Measurements from ENCODE around the gene SPO11. TPM values are rescaled to one million over a fixed set of nuclear protein-coding genes. Genes with fewer than 3 reads are reported as not detected.

Gene SPO11
- total and polyA plus RNA-seq, 2 of the 8 experiments (the other 6 are each of a cell fraction or from before 2014, with no cell fraction given), result not detected

GRCh38 chr20:57369596-57369995, 40.0 kb downstream of the SPO11 start:
- no peak overlapping the region for H4K8ac ChIP-seq (ENCODE audit: extremely low read depth, insufficient read depth, low read length)
- H4K20me1 ChIP-seq (replicated peaks in 1 of 2; ENCODE audit: control insufficient read depth in 1 of 2, insufficient read depth in 2 of 2, low read length in 2 of 2), result peaks cover 2 to 5% of the 10 kb centered on the region in 2 experiments
- H3K23ac ChIP-seq (ENCODE audit: insufficient read length), result no peak overlapping the region
- no peak overlapping the region for H3K4me2 ChIP-seq (ENCODE audit: insufficient read depth in 1 of 2, low read depth in 2 of 2, low read length in 2 of 2)
- H3K4ac ChIP-seq (replicated peaks; ENCODE audit: insufficient read length, low read depth, low read length), result no peak overlapping the region
- no peak overlapping the region for H3K9ac ChIP-seq (replicated peaks in 1 of 4; ENCODE audit: extremely low read depth in 1 of 4, low read depth in 3 of 4, low read length in 3 of 4)
- no peak overlapping the region for H2AFZ ChIP-seq (ENCODE audit: low read length)
- H3K27ac ChIP-seq (ENCODE audit: low read depth, low read length), result no peak overlapping the region
- H2BK120ac ChIP-seq (replicated peaks; ENCODE audit: low read depth, low read length), result no peak overlapping the region
- H4K5ac ChIP-seq (ENCODE audit: insufficient read length, low read depth, low read length), result no peak overlapping the region
- H3K4me3 ChIP-seq (ENCODE audit: extremely low read depth in 1 of 4, insufficient read depth in 2 of 4, low read depth in 3 of 4, low read length in 4 of 4), result no peak overlapping the region
- H3K18ac ChIP-seq (ENCODE audit: extremely low read depth, low read length), result no peak overlapping the region
- H3K23me2 ChIP-seq (ENCODE audit: low read depth, low read length), result no peaks in the 10 kb centered on the region
- H3K4me1 ChIP-seq (replicated peaks in 1 of 4; ENCODE audit: control insufficient read depth in 3 of 4, insufficient read depth in 4 of 4, low read length in 3 of 4), result peaks cover 0 to 6% (median 2%) of the 10 kb centered on the region in 4 experiments; a peak in 3 of 7 replicates
- H2BK5ac ChIP-seq (ENCODE audit: low read depth, low read length), result no peak overlapping the region
- no peaks in the 10 kb centered on the region for H3K79me2 ChIP-seq (ENCODE audit: control insufficient read depth in 1 of 2, insufficient read depth in 2 of 2, low read length in 2 of 2)
- no peaks in the 10 kb centered on the region; a peak in 1 of 7 replicates for H3K27me3 ChIP-seq (replicated peaks in 1 of 4; ENCODE audit: control insufficient read depth in 3 of 4, extremely low read depth in 1 of 4, insufficient read depth in 3 of 4, low read length in 3 of 4)
- H2BK20ac ChIP-seq (ENCODE audit: low read length), result no peak overlapping the region
- H3K56ac ChIP-seq (replicated peaks; ENCODE audit: insufficient read length, low read depth, low read length), result no peak overlapping the region
- ChIA-PET POLR2A (ENCODE audit: partially characterized antibody) (interaction anchor here (1.2 kb wide), 1 partner anchor 17 kb away, joined by 3 read pairs; no protein-coding TSS in a partner anchor), CTCF (ENCODE audit: partially characterized antibody) (interaction anchor here (0.7 to 1.5 kb wide), 4 partner anchors 10 to 85 kb away, joined by 3 to 5 read pairs (median 3); no protein-coding TSS in a partner anchor)
- no peaks in the 10 kb centered on the region for H3K79me1 ChIP-seq (ENCODE audit: low read depth, low read length)
- H2BK15ac ChIP-seq (ENCODE audit: low read length), result no peak overlapping the region
- H2AK5ac ChIP-seq (ENCODE audit: low read depth, low read length), result no peak overlapping the region
- FAIRE-seq (no peak), DNase-seq (ENCODE audit: low read depth in 1 of 2, low spot score in 2 of 2) (no peak)
- no peak overlapping the region for H2BK12ac ChIP-seq (ENCODE audit: low read depth, low read length)
- WGBS, 2 experiments (ENCODE audit: extremely low coverage in 1 of 2, insufficient coverage in 1 of 2, insufficient read length in 1 of 2, insufficient replicate concordance in 2 of 2, low coverage in 1 of 2, low lambda C conversion rate in 2 of 2, missing lambda C conversion rate in 1 of 2), result 89% methylated on average over 3 of the region's 3 CpGs; no CpG with 5 or more reads in 1 of the 2 experiments
- H4K91ac ChIP-seq (replicated peaks; ENCODE audit: insufficient read length, low read length), result no peak overlapping the region
- H3K9me3 ChIP-seq (ENCODE audit: insufficient read depth in 2 of 2, low read depth in 1 of 2, low read length in 1 of 2), result no peaks in the 10 kb centered on the region
- peaks cover 34 to 81% (median 71%) of the 10 kb centered on the region in 4 experiments for H3K36me3 ChIP-seq (ENCODE audit: control insufficient read depth in 2 of 4, insufficient read depth in 4 of 4, low read length in 3 of 4)
- H3K14ac ChIP-seq (ENCODE audit: insufficient read length), result no peak overlapping the region
- TF ChIP-seq BRCA1 (IDR thresholded peaks at IDR 0.05; ENCODE audit: low read depth, low read length), result no peak
- no peak for TF ChIP-seq NANOG (IDR thresholded peaks at IDR 0.05; ENCODE audit: insufficient read depth, low read depth, low read length, poor library complexity, severe bottlenecking)
- TF ChIP-seq TCF12 (IDR thresholded peaks at IDR 0.05; ENCODE audit: low read depth, low read length), result no peak
- TF ChIP-seq BCL11A (IDR thresholded peaks at IDR 0.05; ENCODE audit: low read depth in 2 of 2, low read length in 2 of 2), result no peak
- TF ChIP-seq MAX (IDR thresholded peaks at IDR 0.05), result no peak
- no peak for TF ChIP-seq TAF7 (optimal IDR thresholded peaks at IDR 0.05; ENCODE audit: borderline replicate concordance, low read depth, low read length)
- TF ChIP-seq SP2 (IDR thresholded peaks at IDR 0.05; ENCODE audit: low read length), result no peak
- no peak for TF ChIP-seq SIX5 (IDR thresholded peaks at IDR 0.05; ENCODE audit: low read depth, low read length)
- TF ChIP-seq BACH1 (IDR thresholded peaks at IDR 0.05; ENCODE audit: low read length), result no peak
- TF ChIP-seq TEAD4 (IDR thresholded peaks at IDR 0.05; ENCODE audit: low read depth, low read length), result no peak
- TF ChIP-seq CTCF (IDR thresholded peaks at IDR 0.05; ENCODE audit: control extremely low read depth in 1 of 3, insufficient read depth in 1 of 3, low read depth in 1 of 3, low read length in 3 of 3), result no peak
- TF ChIP-seq POU5F1 (IDR thresholded peaks at IDR 0.05; ENCODE audit: low read depth, low read length), result no peak

Measured in H1 (cell line).